Natural killer cell (primary cell): ENCODE measurements around the gene PDZD8. TPM values are rescaled to one million over a fixed set of nuclear protein-coding genes. Genes with fewer than 3 reads are reported as not detected.
"Not testable (repeated sequence)": the region's sequence is repeated elsewhere in the genome, so short reads cannot be mapped to it uniquely, and the experiment has no call there.

Experiments
- ATAC-seq, 3 donors: fragments of 150-1000 bp in 2 of 3; fragments of 200-7000 bp in 1 of 3; cut with Tn5 transposase; 1 replicate in 1 of 3; 2 replicates in 2 of 3; pipeline ENCODE4 v1.10.0; 2021; ENCODE audit warnings: mild to moderate bottlenecking in 2 of 3, moderate library complexity in 2 of 3
- DNase-seq, 2 donors: peaks; one replicate each; pipeline versions ENCODE4 v3.0.0 to v3.0.0-alpha.2; 2013 to 2021; ENCODE audit warnings: mixed read lengths in 1 of 2
- H3K27ac ChIP-seq: one replicate; pipeline ENCODE4 v1.5.1; 2013; ENCODE audit warnings: mild to moderate bottlenecking, low read length
- H3K27me3 ChIP-seq: one replicate; pipeline ENCODE4 v1.6.1; 2013; ENCODE audit warnings: low read length; ENCODE audit not compliant: control insufficient read depth, insufficient read depth
- H3K36me3 ChIP-seq: one replicate; pipeline ENCODE4 v1.6.1; 2013; ENCODE audit warnings: low read length; ENCODE audit not compliant: control insufficient read depth, insufficient read depth
- H3K4me1 ChIP-seq: one replicate; pipeline ENCODE4 v1.6.1; 2013; ENCODE audit warnings: low read length; ENCODE audit not compliant: control insufficient read depth, insufficient read depth
- H3K4me3 ChIP-seq: one replicate; pipeline ENCODE4 v1.5.1; 2013; ENCODE audit warnings: low read length
- H3K9me3 ChIP-seq: one replicate; pipeline ENCODE4 v1.6.1; 2013; ENCODE audit warnings: low read length; ENCODE audit not compliant: control insufficient read depth, insufficient read depth
- H3K27ac Mint-ChIP-seq, 2 donors: one replicate each; pipeline ENCODE4 v1.8.0; 2022; ENCODE audit warnings: mild to moderate bottlenecking in 2 of 2, mixed read lengths in 2 of 2, moderate library complexity in 1 of 2
- H3K27me3 Mint-ChIP-seq, 2 donors: one replicate each; pipeline ENCODE4 v1.8.0; 2022; ENCODE audit warnings: low read depth in 2 of 2, mixed read lengths in 2 of 2
- H3K36me3 Mint-ChIP-seq: one replicate; pipeline ENCODE4 v1.8.0; 2022; ENCODE audit warnings: mixed read lengths
- H3K4me1 Mint-ChIP-seq, 2 donors: one replicate each; pipeline ENCODE4 v1.8.0; 2022; ENCODE audit warnings: mixed read lengths in 2 of 2
- H3K4me3 Mint-ChIP-seq: one replicate; pipeline ENCODE4 v1.8.0; 2022; ENCODE audit warnings: mild to moderate bottlenecking, moderate library complexity, mixed read lengths
- H3K9me3 Mint-ChIP-seq, 2 donors: one replicate each; pipeline ENCODE4 v1.8.0; 2022; ENCODE audit warnings: mixed read lengths in 2 of 2
- WGBS: methylation state at CpG from one replicate; pipeline ENCODE4 v1.1.7; 2013; ENCODE audit warnings: missing lambda C conversion rate; ENCODE audit not compliant: insufficient coverage; 5-methylcytosine and 5-hydroxymethylcytosine counted together
- intact Hi-C: fragments of 100-400 bp; cut with micrococcal nuclease; formaldehyde crosslinking; loops from one replicate; pipeline ENCODE4 v1.14.2; 2022
- total RNA-seq, 4 donors: library from RNA; stranded (reverse); fragments of 120-200 nt in 1 of 4; gene quantifications; one replicate each; pipeline versions ENCODE4 v1.2.3 to v1.2.4, GENCODE V29; 2013 to 2022
- TF ChIP-seq, protein P1 (sequence below): fragments of 200-600 bp; IDR thresholded peaks from one replicate; pipeline ENCODE4 v1.8.0; 2022; ENCODE audit warnings: antibody characterized with exemption

Gene PDZD8
- total RNA-seq, 3 donors from 2014 or later (not counting 1 experiment from before 2014, with no cell fraction given), result 44.5 to 64.3 (median 51.8) TPM

- ATAC-seq (no peak), DNase-seq (no peak)
- no peaks in the 10 kb centered on the region for H3K9me3 Mint-ChIP-seq
- peaks cover 10 to 41% of the 10 kb centered on the region in 2 donors for H3K4me1 Mint-ChIP-seq
- Histone ChIP-seq H3K4me1 (no peaks in the 10 kb centered on the region), H3K4me3 (no peak overlapping the region), H3K27me3 (no peaks in the 10 kb centered on the region), H3K36me3 (peaks cover 9% of the 10 kb centered on the region), H3K27ac (no peak overlapping the region), H3K9me3 (no peaks in the 10 kb centered on the region)
- TF ChIP-seq, protein P1, sequence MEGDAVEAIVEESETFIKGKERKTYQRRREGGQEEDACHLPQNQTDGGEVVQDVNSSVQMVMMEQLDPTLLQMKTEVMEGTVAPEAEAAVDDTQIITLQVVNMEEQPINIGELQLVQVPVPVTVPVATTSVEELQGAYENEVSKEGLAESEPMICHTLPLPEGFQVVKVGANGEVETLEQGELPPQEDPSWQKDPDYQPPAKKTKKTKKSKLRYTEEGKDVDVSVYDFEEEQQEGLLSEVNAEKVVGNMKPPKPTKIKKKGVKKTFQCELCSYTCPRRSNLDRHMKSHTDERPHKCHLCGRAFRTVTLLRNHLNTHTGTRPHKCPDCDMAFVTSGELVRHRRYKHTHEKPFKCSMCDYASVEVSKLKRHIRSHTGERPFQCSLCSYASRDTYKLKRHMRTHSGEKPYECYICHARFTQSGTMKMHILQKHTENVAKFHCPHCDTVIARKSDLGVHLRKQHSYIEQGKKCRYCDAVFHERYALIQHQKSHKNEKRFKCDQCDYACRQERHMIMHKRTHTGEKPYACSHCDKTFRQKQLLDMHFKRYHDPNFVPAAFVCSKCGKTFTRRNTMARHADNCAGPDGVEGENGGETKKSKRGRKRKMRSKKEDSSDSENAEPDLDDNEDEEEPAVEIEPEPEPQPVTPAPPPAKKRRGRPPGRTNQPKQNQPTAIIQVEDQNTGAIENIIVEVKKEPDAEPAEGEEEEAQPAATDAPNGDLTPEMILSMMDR, result no peak
- no peak overlapping the region for H3K27ac Mint-ChIP-seq
- peaks cover under 1% of the 10 kb centered on the region for H3K36me3 Mint-ChIP-seq
- no CpG with 5 or more reads among the region's 1 CpG for WGBS
- no peak overlapping the region for H3K4me3 Mint-ChIP-seq
- intact Hi-C loops, result no loop called here
- H3K27me3 Mint-ChIP-seq, result no peaks in the 10 kb centered on the region
Observed at GRCh38 chr10:117294039-117294645, 81.1 kb downstream of the PDZD8 start.

DNA sequence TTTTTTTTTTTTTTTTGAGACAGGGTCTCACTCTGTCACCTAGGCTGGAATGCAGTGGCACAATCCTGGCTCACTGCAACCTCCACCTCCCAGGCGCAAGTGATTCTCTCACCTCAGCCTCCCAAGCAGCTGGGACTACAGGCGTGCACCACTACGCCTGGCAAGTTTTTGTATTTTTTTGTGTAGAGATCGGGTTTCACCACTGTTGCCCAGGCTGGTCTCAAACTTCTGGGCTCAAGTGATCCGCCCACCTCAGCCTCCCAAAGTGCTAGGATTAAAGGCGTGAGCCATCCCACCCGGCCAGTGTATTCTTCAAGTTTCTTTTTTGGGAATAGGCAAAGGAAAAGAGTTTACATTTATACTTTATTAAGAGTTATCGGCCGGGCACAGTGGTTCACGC, 84.4 kb downstream of the PDZD8 start:
- H3K36me3 Mint-ChIP-seq, intact Hi-C loops, H3K4me3 ChIP-seq, H3K9me3 Mint-ChIP-seq, H3K27me3 ChIP-seq, ATAC-seq, H3K27ac ChIP-seq, H3K9me3 ChIP-seq, DNase-seq, H3K4me1 ChIP-seq, H3K27me3 Mint-ChIP-seq, H3K27ac Mint-ChIP-seq, H3K4me3 Mint-ChIP-seq: not testable (repeated sequence)
- WGBS, result 96% methylated on average over 8 of the region's 10 CpGs
- peaks cover 13% of the 10 kb centered on the region for H3K36me3 ChIP-seq
- peaks cover 5 to 28% of the 10 kb centered on the region in 2 donors for H3K4me1 Mint-ChIP-seq

- TF ChIP-seq, protein P1, result no peak
- Mint-ChIP-seq H3K27me3 (no peaks in the 10 kb centered on the region), H3K36me3 (peaks cover 7% of the 10 kb centered on the region), H3K9me3 (no peaks in the 10 kb centered on the region), H3K27ac (no peak overlapping the region), H3K4me3 (no peak overlapping the region), H3K4me1 (peaks cover 13 to 14% of the 10 kb centered on the region in 2 donors)
- no peak for ATAC-seq
- no peaks in the 10 kb centered on the region for H3K9me3 ChIP-seq
- H3K4me3 ChIP-seq, result no peak overlapping the region
- intact Hi-C loops, result no loop called here
- no peak for DNase-seq
- no peak overlapping the region for H3K27ac ChIP-seq
- WGBS, result 39% methylated on average over 12 of the region's 12 CpGs
- H3K36me3 ChIP-seq, result peaks cover 19% of the 10 kb centered on the region
- H3K27me3 ChIP-seq, result no peaks in the 10 kb centered on the region
- no peaks in the 10 kb centered on the region for H3K4me1 ChIP-seq
Observed at GRCh38 chr10:117284716-117285494, 90.3 kb downstream of the PDZD8 start.

DNA sequence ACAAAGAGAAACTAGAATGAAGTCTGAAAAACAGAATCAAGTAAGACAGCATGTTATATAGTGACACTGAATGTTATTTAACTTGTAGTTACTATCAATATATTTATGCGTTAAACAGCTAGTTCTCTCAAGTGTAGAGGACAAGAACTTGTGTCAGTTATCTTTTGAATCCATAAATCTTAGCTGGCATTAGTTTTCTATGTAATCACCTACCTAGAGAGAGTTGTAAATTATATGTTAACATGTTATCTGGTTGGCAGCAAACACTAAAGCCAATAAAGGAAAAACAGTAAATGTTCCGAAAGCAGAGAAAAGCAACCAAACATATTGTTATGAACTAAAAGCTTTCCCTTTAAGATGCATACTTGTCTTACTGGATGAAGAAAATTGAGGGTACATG, 97.6 kb downstream of the PDZD8 start:
- ATAC-seq, result no peak
- Mint-ChIP-seq H3K4me3 (no peak overlapping the region), H3K36me3 (no peaks in the 10 kb centered on the region), H3K27ac (no peak overlapping the region), H3K9me3 (no peaks in the 10 kb centered on the region), H3K4me1 (no peaks in the 10 kb centered on the region), H3K27me3 (no peaks in the 10 kb centered on the region)
- no peak overlapping the region for H3K27ac ChIP-seq
- no peaks in the 10 kb centered on the region for H3K9me3 ChIP-seq
- DNase-seq, result no peak
- TF ChIP-seq, protein P1, result no peak
- no peaks in the 10 kb centered on the region for H3K27me3 ChIP-seq
- intact Hi-C loops, result no loop called here
- no peaks in the 10 kb centered on the region for H3K36me3 ChIP-seq
- no peak overlapping the region for H3K4me3 ChIP-seq
- H3K4me1 ChIP-seq, result no peaks in the 10 kb centered on the region
- WGBS, result 100% methylated on average over 1 of the region's 2 CpGs
